Measurements from ENCODE around the gene EIF1.

EIF1 gene

DNA sequence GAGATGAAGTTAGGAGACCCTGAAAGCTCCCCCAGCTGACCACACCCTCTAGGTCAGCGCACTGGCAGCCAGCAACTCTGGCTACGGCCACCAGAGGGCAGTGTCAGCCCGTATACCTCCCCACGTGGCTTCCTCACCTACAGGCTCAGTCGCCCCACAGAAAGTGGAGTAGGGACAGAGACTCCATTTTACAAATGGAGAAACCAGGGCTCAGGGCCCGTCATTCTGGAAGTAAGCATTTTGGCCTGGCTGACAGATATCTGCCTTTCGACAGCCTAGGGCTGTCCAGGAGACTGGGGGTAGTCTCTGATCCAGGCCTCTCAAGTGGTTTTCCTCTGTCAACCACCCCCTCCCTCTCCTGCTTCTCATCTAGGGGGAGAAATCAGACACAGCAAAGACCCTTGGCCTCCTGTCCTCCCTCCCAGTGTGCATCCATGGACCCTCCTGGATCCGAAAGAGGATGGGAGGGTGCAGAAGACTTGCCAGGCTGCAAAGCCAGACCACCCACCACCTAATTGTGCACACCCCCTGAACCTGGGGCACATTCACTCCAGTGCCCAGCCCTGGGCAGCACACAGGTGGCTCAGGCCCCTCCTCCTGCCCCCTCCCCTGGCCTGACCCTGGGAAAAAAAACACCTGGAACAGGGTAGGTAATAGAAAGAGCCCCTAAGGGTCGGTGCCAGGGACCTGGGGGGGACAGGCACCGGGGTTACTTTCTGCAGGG, 49.6 kb downstream of the EIF1 start:
- peak; percentile 96 for DNase-seq

DNA sequence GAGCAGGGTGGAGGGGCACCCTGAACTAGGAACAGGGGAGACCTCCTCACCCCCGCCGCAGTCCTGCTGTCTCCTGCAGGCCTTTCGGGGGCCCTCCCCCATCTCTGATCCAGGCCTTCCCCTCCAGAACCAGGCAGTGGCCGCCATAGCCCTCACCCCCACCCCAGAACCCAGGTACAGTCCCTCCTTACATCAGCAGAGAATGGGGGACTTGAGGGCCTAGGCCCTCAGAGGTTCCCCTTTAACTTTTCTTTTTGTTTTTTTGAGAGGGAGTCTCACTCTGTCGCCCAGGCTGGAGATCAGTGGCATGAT, 50.1 kb downstream of the EIF1 start:
- no peak for DNase-seq

DNA sequence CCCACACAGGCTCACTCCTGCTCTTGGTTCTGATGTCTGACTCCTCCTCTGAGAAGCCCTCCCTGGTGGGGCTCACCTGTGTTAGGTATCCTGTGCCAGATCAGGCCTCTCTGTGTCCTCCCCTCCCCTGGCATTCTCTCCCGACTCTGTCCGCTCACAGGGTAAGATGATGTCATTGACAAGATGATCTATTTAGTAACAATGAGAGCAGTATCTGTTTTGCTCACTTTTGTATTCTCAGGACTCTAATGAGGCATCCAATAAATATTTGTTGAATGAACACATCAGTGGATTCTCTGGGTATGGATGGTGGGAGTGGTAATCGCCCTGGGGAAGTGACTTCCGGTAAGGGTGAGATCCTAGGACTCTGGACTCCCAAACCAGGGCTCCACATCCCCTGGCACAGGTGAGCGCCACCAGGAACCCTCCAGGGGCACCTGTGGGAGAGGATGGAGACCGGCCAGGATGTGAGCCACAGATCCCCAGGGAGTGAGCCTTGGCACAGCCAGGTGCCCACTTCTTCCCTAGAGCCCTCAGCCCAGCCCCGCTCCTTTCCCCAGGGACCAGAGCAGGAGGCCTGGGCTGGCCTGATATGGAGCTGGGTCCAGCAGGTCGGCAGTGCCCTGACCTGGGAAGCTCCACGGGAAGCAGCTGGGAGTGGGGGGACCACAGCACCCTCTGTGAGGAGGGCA, 51.1 kb downstream of the EIF1 start:
- no peak for DNase-seq

DNA sequence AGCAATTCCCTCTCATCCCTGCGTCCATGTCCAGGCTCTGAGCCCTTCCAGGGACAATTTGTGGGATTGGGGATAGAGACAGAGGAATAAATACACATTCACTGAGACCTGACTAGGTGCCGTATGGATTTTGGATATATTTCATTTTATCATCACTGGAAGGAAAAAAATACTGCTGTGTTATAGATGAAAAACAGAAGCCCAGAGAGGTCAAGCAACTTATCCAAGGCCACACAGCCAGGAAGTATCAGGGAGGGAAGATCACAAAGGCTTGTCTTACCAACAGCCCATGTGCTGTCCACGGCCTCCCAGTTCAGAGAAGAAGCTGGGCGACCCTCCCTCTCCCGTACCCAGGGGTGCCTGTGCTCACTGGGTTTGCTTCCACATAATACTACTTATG, 51.8 kb downstream of the EIF1 start:
- DNase-seq = no peak

DNA sequence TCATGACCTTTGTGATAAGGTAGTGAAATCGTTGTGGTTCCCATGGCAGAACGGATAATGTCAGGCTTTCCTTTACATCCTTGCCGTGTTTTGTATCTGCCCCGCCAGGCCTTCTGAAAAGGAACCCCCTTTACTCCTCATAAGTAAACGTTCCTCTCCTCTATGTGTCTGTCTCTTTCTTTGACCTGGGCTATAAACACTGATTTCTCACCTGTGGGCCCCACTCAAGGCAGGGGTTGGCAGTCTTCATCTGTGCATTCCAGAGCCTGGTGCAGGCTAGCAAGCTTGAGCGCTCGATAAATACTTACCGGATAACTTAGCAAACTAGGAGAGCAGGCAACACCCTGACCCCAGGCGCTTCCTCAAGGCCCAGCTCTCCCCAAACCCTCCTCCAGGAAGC, 53.0 kb downstream of the EIF1 start:
- DNase-seq = no peak
